Stomach (tissue), 4 donors: ENCODE data around the gene PELI2.

Source experiments
- CTCF ChIP-seq, 7 experiments: fragments of 450-650 bp in 4 of 7; fragments of 200-600 bp in 3 of 7; sonication (generic) in 3 of 7; IDR thresholded peaks; one replicate each; pipeline ENCODE4 v1.5.1; 2016 to 2019; ENCODE audit warnings: antibody characterized with exemption in 7 of 7, control low read depth in 2 of 7, mild to moderate bottlenecking in 1 of 7
- POLR2A ChIP-seq, 4 donors: fragments of 450-650 bp; IDR thresholded peaks; one replicate each; pipeline ENCODE4 v1.6.1; 2016; ENCODE audit warnings: antibody characterized with exemption in 4 of 4, control low read depth in 2 of 4, mild to moderate bottlenecking in 1 of 4, moderate library complexity in 1 of 4
- POLR2AphosphoS5 ChIP-seq, 3 donors: sonication (generic); formaldehyde crosslinking; IDR thresholded peaks; one replicate each; pipeline ENCODE4 v1.6.1; 2016; ENCODE audit warnings: antibody characterized with exemption in 3 of 3

GRCh38 chr14:56124327-56124726 lies 6.1 kb downstream of the PELI2 start:
- TF ChIP-seq CTCF (IDR thresholded peaks at IDR 0.05): no peak
- no peak for TF ChIP-seq POLR2A (IDR thresholded peaks at IDR 0.05)
- no peak for TF ChIP-seq POLR2AphosphoS5 (IDR thresholded peaks at IDR 0.05)
